Measurements from ENCODE around the gene YBX1. TPM values are rescaled to one million over a fixed set of nuclear protein-coding genes. Genes with fewer than 3 reads are reported as not detected.

YBX1 gene
- total RNA-seq, 1 donor = 491 TPM

- Histone ChIP-seq H2AFZ (ENCODE audit: low read length) (no peak overlapping the region), H3K4me1 (ENCODE audit: insufficient read depth, low read length) (no peaks in the 10 kb centered on the region), H3K36me3 (ENCODE audit: insufficient read depth, low read length) (no peaks in the 10 kb centered on the region), H3K27me3 (ENCODE audit: insufficient read depth, low read length) (no peaks in the 10 kb centered on the region), H3K4me3 (ENCODE audit: insufficient read depth, low read length) (no peak overlapping the region), H4K20me1 (ENCODE audit: insufficient read depth, low read length) (no peaks in the 10 kb centered on the region), H3K79me2 (ENCODE audit: insufficient read depth, low read length) (no peaks in the 10 kb centered on the region), H3K27ac (ENCODE audit: low read depth, low read length) (no peak overlapping the region), H3K9me3 (ENCODE audit: low read depth, low read length) (no peaks in the 10 kb centered on the region), H3K4me2 (ENCODE audit: insufficient read depth, low read length) (no peak overlapping the region)
- no peak for TF ChIP-seq CTCF (IDR thresholded peaks at IDR 0.05; ENCODE audit: extremely low read depth, low read depth, low read length)
- peak; percentile 72 for DNase-seq (ENCODE audit: insufficient read length, low spot score, missing footprints)
Observed at GRCh38 chr1:42736571-42737200, 54.5 kb downstream of the YBX1 start.

DNA sequence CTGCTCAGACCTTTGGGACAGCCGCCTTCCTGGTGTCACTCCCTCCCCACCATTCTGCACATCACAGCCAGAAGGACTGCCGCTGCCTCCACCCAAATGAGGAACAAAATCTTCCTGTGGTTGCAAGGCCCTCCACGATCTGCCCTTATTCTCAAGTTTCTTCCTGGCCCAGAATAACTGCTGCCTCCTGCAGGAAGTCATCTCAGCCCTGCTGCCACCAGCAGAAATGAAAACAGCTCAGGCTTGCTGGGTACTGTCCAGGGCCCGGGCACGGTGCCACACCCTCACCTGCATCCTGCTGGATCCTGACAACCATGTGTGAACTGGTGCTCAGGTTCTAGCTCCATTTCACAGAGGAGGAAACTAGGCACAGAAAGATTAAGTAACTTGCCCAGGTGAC lies 55.0 kb downstream of the YBX1 start:
- H3K27me3 ChIP-seq (ENCODE audit: insufficient read depth, low read length) = no peaks in the 10 kb centered on the region
- no peak overlapping the region for H3K4me2 ChIP-seq (ENCODE audit: insufficient read depth, low read length)
- no peaks in the 10 kb centered on the region for H4K20me1 ChIP-seq (ENCODE audit: insufficient read depth, low read length)
- H3K4me3 ChIP-seq (ENCODE audit: insufficient read depth, low read length) = no peak overlapping the region
- H3K79me2 ChIP-seq (ENCODE audit: insufficient read depth, low read length) = no peaks in the 10 kb centered on the region
- H3K36me3 ChIP-seq (ENCODE audit: insufficient read depth, low read length) = no peaks in the 10 kb centered on the region
- peak; percentile 43 for DNase-seq (ENCODE audit: insufficient read length, low spot score, missing footprints)
- H3K9me3 ChIP-seq (ENCODE audit: low read depth, low read length) = no peaks in the 10 kb centered on the region
- TF ChIP-seq CTCF (IDR thresholded peaks at IDR 0.05; ENCODE audit: extremely low read depth, low read depth, low read length) = no peak
- H2AFZ ChIP-seq (ENCODE audit: low read length) = peak overlapping the region; percentile 50
- no peak overlapping the region for H3K27ac ChIP-seq (ENCODE audit: low read depth, low read length)
- H3K4me1 ChIP-seq (ENCODE audit: insufficient read depth, low read length) = no peaks in the 10 kb centered on the region

DNA sequence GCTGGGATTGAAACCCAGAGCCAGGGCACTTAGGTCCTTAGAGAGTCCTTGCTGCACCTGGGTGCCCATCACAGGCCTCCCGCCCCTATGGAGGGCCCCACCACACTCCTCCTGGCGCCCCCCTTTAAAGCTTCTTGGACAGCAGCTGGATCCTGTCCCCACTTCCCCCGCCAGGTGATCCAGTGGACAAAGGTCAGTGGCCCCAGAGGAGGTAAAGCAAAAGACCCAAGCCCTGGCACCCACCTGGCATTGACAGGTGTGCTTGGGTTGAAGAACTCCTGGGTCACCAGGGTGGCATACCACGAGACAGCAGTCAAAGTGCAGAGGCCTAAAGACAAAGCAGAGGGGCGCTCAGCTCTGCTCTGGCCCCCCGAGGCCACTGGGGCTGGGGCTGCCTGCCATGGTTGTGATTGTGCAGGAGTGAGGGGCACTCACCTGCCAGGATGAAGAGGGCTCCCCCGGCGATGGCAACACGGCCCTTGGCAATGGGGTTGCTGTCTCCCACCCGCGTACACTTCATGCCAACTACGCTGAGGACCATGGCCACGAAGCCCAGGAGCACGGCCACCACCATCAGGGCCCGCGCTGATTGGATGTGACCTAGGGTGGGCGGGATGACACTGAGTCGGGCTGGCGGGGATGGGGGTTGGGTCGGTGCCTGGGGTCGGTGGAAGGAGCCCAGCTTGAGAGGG lies 55.9 kb downstream of the YBX1 start:
- Histone ChIP-seq H4K20me1 (ENCODE audit: insufficient read depth, low read length) (no peaks in the 10 kb centered on the region), H3K79me2 (ENCODE audit: insufficient read depth, low read length) (no peaks in the 10 kb centered on the region), H2AFZ (ENCODE audit: low read length) (no peak overlapping the region), H3K36me3 (ENCODE audit: insufficient read depth, low read length) (no peaks in the 10 kb centered on the region), H3K4me1 (ENCODE audit: insufficient read depth, low read length) (no peaks in the 10 kb centered on the region), H3K4me2 (ENCODE audit: insufficient read depth, low read length) (no peak overlapping the region), H3K27me3 (ENCODE audit: insufficient read depth, low read length) (no peaks in the 10 kb centered on the region), H3K4me3 (ENCODE audit: insufficient read depth, low read length) (no peak overlapping the region), H3K27ac (ENCODE audit: low read depth, low read length) (no peak overlapping the region), H3K9me3 (ENCODE audit: low read depth, low read length) (no peaks in the 10 kb centered on the region)
- DNase-seq (ENCODE audit: insufficient read length, low spot score, missing footprints) = peak; percentile 68
- no peak for TF ChIP-seq CTCF (IDR thresholded peaks at IDR 0.05; ENCODE audit: extremely low read depth, low read depth, low read length)

- H4K20me1 ChIP-seq (ENCODE audit: insufficient read depth, low read length) = no peaks in the 10 kb centered on the region
- H3K4me3 ChIP-seq (ENCODE audit: insufficient read depth, low read length) = no peak overlapping the region
- no peaks in the 10 kb centered on the region for H3K9me3 ChIP-seq (ENCODE audit: low read depth, low read length)
- no peaks in the 10 kb centered on the region for H3K79me2 ChIP-seq (ENCODE audit: insufficient read depth, low read length)
- no peaks in the 10 kb centered on the region for H3K36me3 ChIP-seq (ENCODE audit: insufficient read depth, low read length)
- TF ChIP-seq CTCF (IDR thresholded peaks at IDR 0.05; ENCODE audit: extremely low read depth, low read depth, low read length) = no peak
- no peak overlapping the region for H2AFZ ChIP-seq (ENCODE audit: low read length)
- no peak overlapping the region for H3K27ac ChIP-seq (ENCODE audit: low read depth, low read length)
- H3K4me1 ChIP-seq (ENCODE audit: insufficient read depth, low read length) = no peaks in the 10 kb centered on the region
- H3K27me3 ChIP-seq (ENCODE audit: insufficient read depth, low read length) = no peaks in the 10 kb centered on the region
- DNase-seq (ENCODE audit: insufficient read length, low spot score, missing footprints) = peak; percentile 89
- H3K4me2 ChIP-seq (ENCODE audit: insufficient read depth, low read length) = no peak overlapping the region
Observed at GRCh38 chr1:42738678-42739226, 56.5 kb downstream of the YBX1 start.
